CMK (cell line): ENCODE results near the gene PCIF1.

Experiments
- DNase-seq: peaks from one replicate; pipeline ENCODE4 v3.0.0-alpha.2; 2010; ENCODE audit warnings: low read depth

The PCIF1 gene

GRCh38 chr20:45904583-45905504 is 29.6 kb upstream of the PCIF1 start:
- no peak for DNase-seq

DNA sequence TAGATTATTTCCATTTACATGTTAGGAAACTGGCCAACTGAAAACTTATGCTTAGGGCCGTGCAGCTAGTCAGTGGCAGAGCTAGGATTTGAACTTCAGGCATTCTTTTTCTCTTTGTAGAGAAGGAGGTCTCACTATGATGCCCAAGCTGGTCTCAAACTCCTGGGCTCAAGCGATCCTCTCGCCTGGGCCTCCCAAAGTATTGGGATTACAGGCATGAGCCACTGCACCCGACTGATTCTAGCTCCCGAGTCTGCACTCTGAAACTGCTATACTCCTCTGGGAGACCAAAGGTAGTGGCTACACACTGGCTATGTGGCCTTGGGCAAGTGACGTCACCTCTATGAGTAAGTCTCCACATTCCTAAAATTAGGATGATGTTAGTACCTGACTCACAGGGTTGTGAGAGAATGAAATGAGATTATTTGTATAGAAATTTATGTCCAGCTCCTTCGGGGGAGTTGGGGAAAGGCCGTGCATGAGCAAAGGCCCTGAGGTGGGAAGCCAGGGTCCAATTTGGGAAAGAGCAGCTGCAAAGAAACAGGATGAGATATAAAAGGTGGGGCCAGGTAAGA is 28.9 kb upstream of the PCIF1 start:
- no peak for DNase-seq

DNA sequence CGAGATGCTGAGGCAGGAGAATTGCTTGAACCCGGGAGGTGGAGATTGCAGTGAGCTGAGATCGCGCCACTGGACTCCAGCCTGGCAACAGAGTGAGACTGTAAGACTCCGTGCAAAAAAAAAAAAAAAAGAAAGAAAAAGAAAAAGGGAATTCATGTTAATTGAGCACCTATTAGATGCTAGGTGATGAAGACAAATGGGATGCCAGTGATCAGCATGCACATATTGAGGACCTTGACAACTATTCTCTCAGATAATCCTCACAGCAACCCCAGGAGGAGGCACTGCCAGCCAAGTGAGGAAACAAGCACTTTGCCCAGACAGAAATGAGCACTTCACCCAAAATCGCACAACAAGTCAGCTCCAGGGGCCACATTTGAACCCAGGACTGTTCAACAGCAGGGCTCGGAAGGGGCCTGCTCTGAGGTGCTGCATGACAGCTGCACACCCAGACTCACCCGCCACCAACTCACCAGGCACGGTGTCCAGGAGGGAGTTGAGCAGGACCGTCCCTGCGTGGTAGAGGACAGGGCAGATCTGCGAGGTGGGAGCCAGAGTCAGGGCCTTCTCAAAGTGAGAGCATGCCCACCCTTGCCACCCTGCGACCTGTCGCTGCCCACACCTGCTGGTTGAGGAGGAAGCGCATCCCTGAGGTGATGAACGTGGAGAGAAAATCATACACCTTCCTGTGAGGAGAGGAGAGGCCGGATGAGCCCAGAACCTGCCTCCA is 27.1 kb upstream of the PCIF1 start:
- no peak for DNase-seq

- no peak for DNase-seq
Observed at GRCh38 chr20:45908084-45908483, 26.4 kb upstream of the PCIF1 start.

DNA sequence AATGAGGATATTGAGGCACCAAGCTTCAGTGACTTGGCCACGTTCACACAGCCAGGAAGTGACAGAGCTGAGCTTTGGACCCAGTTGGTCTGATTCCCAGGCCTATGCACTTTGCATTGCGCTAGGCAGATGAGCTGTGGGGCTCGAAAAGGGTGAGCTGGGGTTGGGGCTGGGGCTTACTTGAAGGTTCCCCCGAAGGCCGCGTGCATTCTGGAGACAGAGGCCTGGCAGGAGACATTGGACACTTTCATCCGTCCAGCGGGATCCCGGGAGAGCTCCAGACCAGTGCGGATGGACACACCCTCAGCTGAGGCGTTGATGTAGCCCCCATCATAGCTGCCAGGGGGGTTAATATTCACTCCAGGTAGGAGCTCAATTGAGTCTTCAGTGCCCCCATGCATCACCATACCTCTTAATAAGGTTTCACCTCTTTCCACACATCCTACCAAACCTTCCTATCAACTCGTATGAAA is 25.1 kb upstream of the PCIF1 start:
- DNase-seq, result no peak

GRCh38 chr20:45909817-45910669 is 24.4 kb upstream of the PCIF1 start:
- no peak for DNase-seq

DNA sequence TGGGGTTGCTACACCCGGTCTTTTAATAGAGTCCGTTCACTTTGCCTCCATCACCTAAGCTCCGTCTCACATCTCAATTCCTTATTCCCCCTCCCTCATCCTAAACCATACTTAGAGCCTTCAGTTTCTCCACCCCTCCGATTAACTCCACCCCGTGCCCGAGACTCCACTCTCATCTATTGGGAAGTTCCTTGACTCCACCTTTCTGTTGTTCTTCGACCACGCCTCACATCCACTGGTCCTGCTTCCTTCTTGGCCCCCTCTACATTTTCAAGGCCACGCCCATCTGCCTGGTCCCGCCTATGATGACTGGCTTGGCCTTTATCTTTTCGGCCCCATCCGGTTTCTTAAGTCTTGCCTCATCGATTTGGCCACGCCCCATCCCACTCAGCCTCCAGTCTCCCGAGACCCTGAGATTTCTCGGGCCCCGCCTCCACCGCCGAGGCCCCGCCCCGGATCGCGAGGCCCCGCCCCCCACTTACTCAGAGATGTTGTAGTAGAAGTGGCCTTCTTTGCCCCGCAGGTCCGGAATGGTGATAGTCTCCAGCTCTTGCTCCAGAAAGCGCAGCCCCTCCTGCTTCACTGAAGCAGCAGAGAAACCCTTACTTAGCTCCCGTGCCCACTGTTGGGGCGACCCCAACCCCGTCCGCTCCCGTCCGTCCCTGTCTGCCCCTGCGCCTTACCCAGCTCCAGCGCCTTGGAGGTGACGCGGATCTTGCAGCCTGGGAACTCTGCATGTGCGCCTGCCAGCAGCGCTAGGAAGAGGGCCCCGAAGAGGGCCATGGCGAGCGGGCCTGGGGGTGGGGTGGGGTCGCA is 23.6 kb upstream of the PCIF1 start:
- DNase-seq, result peak; percentile 100

GRCh38 chr20:45911486-45912343 is 22.8 kb upstream of the PCIF1 start, which contains the start of gene PLTP:
Gene PLTP (minus strand): TSS chr20:45912155. CDS start chr20:45911452, 703 bp downstream.
- peak; percentile 54 for DNase-seq

GRCh38 chr20:45912344-45912682 is 22.2 kb upstream of the PCIF1 start:
- DNase-seq, result no peak

DNA sequence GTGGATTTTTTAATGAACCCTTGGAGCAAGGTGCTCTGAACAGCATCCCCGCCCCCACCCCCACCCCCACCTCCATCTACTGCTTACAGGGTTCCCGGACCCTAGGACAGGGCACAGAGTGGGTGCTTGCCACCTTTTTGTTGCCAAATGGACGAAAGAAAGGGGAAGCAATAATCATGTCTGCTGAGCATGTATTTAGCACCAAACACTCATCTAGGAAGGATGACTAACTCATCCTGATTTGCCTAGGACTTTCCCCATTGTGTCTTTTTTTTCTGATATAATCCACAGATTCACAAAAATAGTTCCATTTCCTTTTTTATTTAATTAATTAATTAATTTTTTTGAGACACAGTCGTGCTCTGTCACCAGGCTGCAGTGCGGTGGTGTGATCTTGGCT is 21.4 kb upstream of the PCIF1 start:
- DNase-seq, result no peak

GRCh38 chr20:45917790-45918141 is 16.7 kb upstream of the PCIF1 start:
- DNase-seq, result no peak

DNA sequence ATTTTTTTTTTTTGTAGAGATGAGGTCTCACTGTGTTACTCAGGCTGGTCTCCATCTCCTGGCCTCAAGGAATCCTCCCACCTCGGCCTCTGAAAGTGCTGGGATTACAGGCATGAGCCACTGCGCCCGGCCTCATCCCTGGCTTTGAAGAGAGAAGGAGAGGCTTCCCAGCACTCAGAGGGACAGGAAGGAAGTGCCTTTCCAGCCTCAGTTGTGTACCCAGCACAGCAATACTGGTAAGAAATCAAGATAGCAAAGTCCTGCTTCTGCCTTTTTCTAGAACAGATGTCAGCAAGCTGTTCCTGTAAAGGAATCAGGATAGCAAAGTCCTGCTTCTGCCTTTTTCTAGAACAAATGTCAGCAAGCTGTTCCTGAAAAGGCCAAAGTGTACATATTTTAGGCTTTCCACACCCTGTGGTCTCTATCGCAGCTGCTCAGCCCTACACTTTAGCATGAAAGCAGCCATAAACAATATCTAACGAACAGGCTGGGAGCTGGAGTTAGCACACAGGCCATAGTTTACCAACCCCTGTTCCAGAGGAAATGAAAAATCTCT is 16.2 kb upstream of the PCIF1 start:
- DNase-seq, result no peak

- no peak for DNase-seq
Observed at GRCh38 chr20:45918779-45919537, 15.5 kb upstream of the PCIF1 start.

- DNase-seq, result no peak
Observed at GRCh38 chr20:45919542-45920399, 14.7 kb upstream of the PCIF1 start.

DNA sequence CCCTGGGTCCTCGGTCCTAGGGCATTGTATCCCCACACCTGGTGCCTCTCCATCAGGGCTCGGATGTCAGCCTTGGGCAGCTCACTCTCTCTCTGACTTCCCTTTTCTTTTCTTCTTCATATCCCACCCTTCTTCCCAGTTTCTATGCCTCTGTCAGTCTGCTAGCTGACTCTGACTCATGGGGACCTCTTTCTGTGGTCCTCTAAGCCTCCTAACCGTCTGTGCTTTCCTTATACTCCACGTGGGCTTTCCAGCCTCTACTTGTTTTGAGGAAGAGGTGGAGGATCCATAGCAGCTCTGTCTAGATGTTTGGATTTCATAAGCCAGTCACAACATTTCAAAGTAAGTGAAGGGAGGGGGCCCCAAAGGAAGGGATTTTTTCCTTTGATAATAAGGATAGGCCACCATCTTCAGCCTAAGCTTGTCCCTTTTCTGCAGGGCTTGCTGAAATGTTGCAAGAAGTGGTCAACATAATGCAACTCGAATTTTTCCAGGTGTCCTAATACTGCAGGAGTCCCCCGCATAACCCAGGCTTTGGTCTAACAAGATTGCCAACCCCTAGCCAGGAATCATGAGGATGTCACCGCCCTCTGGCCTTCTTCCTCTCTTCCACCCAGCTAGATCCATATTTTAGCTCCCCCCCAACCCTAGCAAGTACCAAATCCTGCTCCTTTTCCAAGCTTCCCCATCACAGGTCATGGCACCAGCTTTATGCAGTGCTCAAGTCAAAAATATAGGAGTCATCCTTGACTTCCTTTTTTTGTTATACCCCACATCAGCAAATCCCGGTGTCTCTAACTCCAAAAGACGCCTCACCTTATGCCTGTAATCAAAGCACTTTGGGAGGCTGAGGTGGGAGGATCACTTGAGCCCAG is 13.8 kb upstream of the PCIF1 start:
- DNase-seq, result no peak

DNA sequence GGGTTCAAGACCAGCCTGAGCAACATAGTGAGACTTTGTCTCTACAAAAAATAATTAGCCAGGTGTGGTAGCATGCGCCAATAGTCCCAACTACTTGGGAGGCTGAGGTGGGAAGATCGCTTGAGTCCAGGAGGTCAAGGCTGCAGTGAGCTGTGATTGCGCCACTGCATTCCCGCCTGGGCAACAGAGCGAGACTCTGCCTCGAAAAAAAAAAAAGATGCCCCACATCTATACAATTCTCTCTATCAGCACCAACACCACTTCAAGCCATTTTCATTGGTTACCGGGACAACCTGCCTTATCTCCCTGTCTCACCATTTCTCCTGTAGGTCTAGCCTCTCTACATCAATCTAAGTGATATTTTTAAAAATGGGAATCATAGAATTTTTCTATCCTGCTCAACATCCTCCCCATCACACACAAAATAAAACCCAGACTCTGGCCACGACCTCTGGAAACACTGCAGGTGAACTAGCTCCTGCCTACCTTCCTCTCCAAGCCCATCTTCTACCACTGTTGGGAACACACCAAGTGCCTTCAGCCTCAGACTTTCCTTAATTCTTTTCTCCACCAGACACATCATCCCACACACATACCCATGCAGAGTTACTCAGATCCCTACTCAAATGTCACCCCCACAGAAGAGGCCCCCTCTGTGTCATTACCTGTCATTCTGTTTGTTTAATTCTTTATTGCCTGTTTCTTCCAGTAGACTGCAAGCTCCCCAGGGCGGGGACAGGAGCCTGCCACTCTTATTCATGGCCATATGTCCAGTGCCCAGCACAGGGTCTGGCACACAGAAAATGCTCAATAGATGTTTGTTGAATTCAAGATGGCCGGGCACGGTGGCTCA is 12.9 kb upstream of the PCIF1 start:
- no peak for DNase-seq
